HEK293 (cell line): Measurements from ENCODE around the gene ZBTB43.
A peak's percentile ranks its signal among the peaks of the same experiment; 100 is the strongest.

ENCODE experiments used
- CTCF ChIA-PET: fragments of 350-600 bp; formaldehyde crosslinking; extraction: SDS; loops from one replicate; lab custom pipeline; 2021; ENCODE audit warnings: antibody characterized with exemption; lab: Yijun Ruan, JAX
- POLR2A ChIA-PET: fragments of 300-600 bp; formaldehyde crosslinking; extraction: SDS; loops from one replicate; lab custom pipeline; 2020; ENCODE audit warnings: antibody characterized with exemption, inconsistent platforms; lab: Yijun Ruan, JAX
- H3K27ac ChIP-seq: fragments of 200-500 bp; sonication (Bioruptor generic); 2 replicates; pipeline ENCODE4 v1.5.1; 2014; ENCODE audit warnings: low read depth, low read length, control low read depth, inconsistent platforms; ENCODE audit errors: extremely low read depth
- H3K36me3 ChIP-seq, 2 experiments: fragments of 200-500 bp in 1 of 2; sonication (Bioruptor generic) in 1 of 2; 1 replicate in 1 of 2; 2 replicates in 1 of 2; pipeline ENCODE4 v1.5.1; 2014 to 2017; ENCODE audit warnings: inconsistent platforms in 2 of 2, low read length in 2 of 2; ENCODE audit not compliant: control insufficient read depth in 2 of 2, insufficient read depth in 1 of 2
- H3K4me1 ChIP-seq: fragments of 200-500 bp; sonication (Bioruptor generic); 2 replicates; pipeline ENCODE4 v1.5.1; 2014; ENCODE audit warnings: mild to moderate bottlenecking, low read length, inconsistent platforms; ENCODE audit not compliant: control insufficient read depth, insufficient read depth
- H3K4me3 ChIP-seq: 2 replicates; pipeline ENCODE4 v1.5.1; 2011; ENCODE audit warnings: low read depth, mild to moderate bottlenecking, control low read depth, low read length, moderate library complexity
- H3K9me3 ChIP-seq: fragments of 200-500 bp; sonication (Bioruptor generic); 2 replicates; pipeline ENCODE4 v1.5.1; 2014; ENCODE audit warnings: low read depth, low read length, inconsistent platforms; ENCODE audit not compliant: control insufficient read depth, insufficient read depth
- AEBP2 ChIP-seq: fragments of 450-650 bp; formaldehyde crosslinking; IDR thresholded peaks from 2 replicates; pipeline ENCODE4 v1.5.1; 2016; ENCODE audit warnings: missing biosample characterization, missing genetic modification characterization, borderline replicate concordance
- ELK4 ChIP-seq: IDR thresholded peaks from 2 replicates; pipeline ENCODE4 v1.6.1; 2011; ENCODE audit warnings: mild to moderate bottlenecking, low read depth, low read length, borderline replicate concordance
- KLF16 ChIP-seq: fragments of 450-650 bp; formaldehyde crosslinking; IDR thresholded peaks from 2 replicates; pipeline ENCODE4 v1.5.1; 2017; ENCODE audit warnings: missing biosample characterization, missing genetic modification characterization
- KLF7 ChIP-seq: fragments of 450-650 bp; formaldehyde crosslinking; IDR thresholded peaks from 2 replicates; pipeline ENCODE4 v1.5.1; 2016; ENCODE audit warnings: missing biosample characterization, missing genetic modification characterization, borderline replicate concordance
- SP7 ChIP-seq: fragments of 450-650 bp; formaldehyde crosslinking; IDR thresholded peaks from 2 replicates; pipeline ENCODE4 v1.5.1; 2016; ENCODE audit warnings: missing biosample characterization, missing genetic modification characterization
- ZBTB26 ChIP-seq: fragments of 450-650 bp; formaldehyde crosslinking; optimal IDR thresholded peaks from 2 replicates; pipeline ENCODE3; 2016; ENCODE audit warnings: missing biosample characterization, mild to moderate bottlenecking, missing genetic modification characterization
- ZBTB6 ChIP-seq: fragments of 450-650 bp; formaldehyde crosslinking; IDR thresholded peaks from 2 replicates; pipeline ENCODE4 v1.5.1; 2017; ENCODE audit warnings: missing biosample characterization, missing genetic modification characterization
- ZIC2 ChIP-seq: fragments of 450-650 bp; formaldehyde crosslinking; IDR thresholded peaks from 2 replicates; pipeline ENCODE4 v1.5.1; 2016; ENCODE audit warnings: missing biosample characterization, missing genetic modification characterization
- ZNF202 ChIP-seq: fragments of 450-650 bp; formaldehyde crosslinking; IDR thresholded peaks from 2 replicates; pipeline ENCODE4 v1.5.1; 2016; ENCODE audit warnings: missing biosample characterization, missing genetic modification characterization, borderline replicate concordance
- ZNF341 ChIP-seq: fragments of 450-650 bp; formaldehyde crosslinking; IDR thresholded peaks from 2 replicates; pipeline ENCODE4; 2016; ENCODE audit warnings: low read depth, missing biosample characterization, missing genetic modification characterization
- ZNF366 ChIP-seq: fragments of 450-650 bp; formaldehyde crosslinking; conservative IDR thresholded peaks from 2 replicates; pipeline ENCODE4 v1.5.1; 2016; ENCODE audit warnings: missing biosample characterization, missing genetic modification characterization
- ZNF449 ChIP-seq: fragments of 450-650 bp; formaldehyde crosslinking; IDR thresholded peaks from 2 replicates; pipeline ENCODE4 v1.5.1; 2017; ENCODE audit warnings: missing biosample characterization, mild to moderate bottlenecking, missing genetic modification characterization, moderate library complexity
- ZNF501 ChIP-seq: fragments of 450-650 bp; formaldehyde crosslinking; IDR thresholded peaks from 2 replicates; pipeline ENCODE4 v1.5.1; 2016; ENCODE audit warnings: missing biosample characterization, missing genetic modification characterization
- ZNF510 ChIP-seq: fragments of 450-650 bp; formaldehyde crosslinking; IDR thresholded peaks from 2 replicates; pipeline ENCODE4 v1.5.1; 2018; ENCODE audit warnings: mild to moderate bottlenecking, missing genetic modification characterization, missing biosample characterization; ENCODE audit not compliant: insufficient replicate concordance
- ZNF580 ChIP-seq: fragments of 450-650 bp; formaldehyde crosslinking; IDR thresholded peaks from 2 replicates; pipeline ENCODE4 v1.5.1; 2016; ENCODE audit warnings: missing biosample characterization, missing genetic modification characterization
- ZNF610 ChIP-seq: fragments of 450-650 bp; formaldehyde crosslinking; IDR thresholded peaks from 2 replicates; pipeline ENCODE4 v1.5.1; 2016; ENCODE audit warnings: missing biosample characterization, missing genetic modification characterization, borderline replicate concordance
- ZSCAN4 ChIP-seq: fragments of 450-650 bp; formaldehyde crosslinking; IDR thresholded peaks from 2 replicates; pipeline ENCODE4 v1.5.1; 2017; ENCODE audit warnings: missing biosample characterization, missing genetic modification characterization

Gene ZBTB43

GRCh38 chr9:126885131-126885641, 80.3 kb downstream of the ZBTB43 start:
- ChIA-PET POLR2A (no interaction called here), CTCF (interaction anchor here (0.7 to 1.2 kb wide), 2 partner anchors 24 to 65 kb away, joined by 3 read pairs; no protein-coding TSS in a partner anchor)
- Histone ChIP-seq H3K9me3 (no peaks in the 10 kb centered on the region), H3K36me3 (peaks cover 0 to 31% of the 10 kb centered on the region in 2 experiments; a peak in 1 of 3 replicates), H3K27ac (no peak overlapping the region), H3K4me1 (no peaks in the 10 kb centered on the region), H3K4me3 (no peak overlapping the region)
- TF ChIP-seq ZBTB6 (tag by site-specific recombination) (no peak), KLF7 (tag by site-specific recombination) (no peak), ZNF580 (no peak), SP7 (tag by site-specific recombination) (no peak)

- TF ChIP-seq ZNF501 (tag by site-specific recombination), result no peak
- peak; percentile 72 for TF ChIP-seq ZIC2 (tag by site-specific recombination)
- CTCF ChIA-PET, result interaction anchor here (1.2 kb wide), 1 partner anchor 23 kb away, joined by 3 read pairs; no protein-coding TSS in a partner anchor
- Histone ChIP-seq H3K27ac (no peak overlapping the region), H3K4me1 (no peaks in the 10 kb centered on the region), H3K4me3 (no peak overlapping the region), H3K9me3 (no peaks in the 10 kb centered on the region), H3K36me3 (peaks cover 0 to 21% of the 10 kb centered on the region in 2 experiments; a peak in 1 of 3 replicates)
- POLR2A ChIA-PET, result interaction anchor here (1.9 kb wide), 1 partner anchor 14 kb away, joined by 7 read pairs; no protein-coding TSS in a partner anchor
Observed at GRCh38 chr9:126886034-126886822, 81.4 kb downstream of the ZBTB43 start.

- Histone ChIP-seq H3K4me1 (no peaks in the 10 kb centered on the region), H3K27ac (no peak overlapping the region), H3K36me3 (peaks cover 0 to 15% of the 10 kb centered on the region in 2 experiments; a peak in 1 of 3 replicates), H3K4me3 (no peak overlapping the region), H3K9me3 (no peaks in the 10 kb centered on the region)
- ChIA-PET POLR2A (interaction anchor here (1.9 kb wide), 1 partner anchor 15 kb away, joined by 7 read pairs; no protein-coding TSS in a partner anchor), CTCF (no interaction called here)
- TF ChIP-seq KLF16 (tag by site-specific recombination) (no peak), ZNF610 (no peak), ZNF202 (tag by site-specific recombination) (no peak), ZNF510 (tag by site-specific recombination) (no peak), ZBTB26 (no peak), ZNF366 (tag by site-specific recombination) (no peak), ZSCAN4 (tag by site-specific recombination) (no peak), ELK4 (no peak), AEBP2 (tag by site-specific recombination) (no peak), ZNF341 (tag by site-specific recombination) (no peak), ZNF449 (tag by site-specific recombination) (no peak)
Observed at GRCh38 chr9:126886897-126887296, 82.1 kb downstream of the ZBTB43 start.
